GM21825 (cell line): ENCODE data around the gene WBP1L.
"Not testable (repeated sequence)": the region's sequence is repeated elsewhere in the genome, so short reads cannot be mapped to it uniquely, and the experiment has no call there.

Experiments
- ATAC-seq: cut with Tn5 transposase; IDR thresholded peaks from one replicate; pipeline ENCODE4 v1.9.1; 2021; ENCODE audit warnings: mild to moderate bottlenecking, moderate library complexity; ENCODE audit not compliant: unreplicated experiment

The WBP1L gene

GRCh38 chr10:102832987-102833386 lies 89.2 kb downstream of the WBP1L start:
- no peak for ATAC-seq

- ATAC-seq = no peak
Observed at GRCh38 chr10:102834143-102834542, 90.4 kb downstream of the WBP1L start.

- ATAC-seq = no peak
Observed at GRCh38 chr10:102835007-102835482, 91.3 kb downstream of the WBP1L start.

GRCh38 chr10:102837230-102837721 lies 93.5 kb downstream of the WBP1L start, which contains the start of gene CYP17A1:
Gene CYP17A1, minus strand, starts transcription at chr10:102837413. Its CDS starts 52 bp downstream, at chr10:102837361.
- no peak for ATAC-seq

DNA sequence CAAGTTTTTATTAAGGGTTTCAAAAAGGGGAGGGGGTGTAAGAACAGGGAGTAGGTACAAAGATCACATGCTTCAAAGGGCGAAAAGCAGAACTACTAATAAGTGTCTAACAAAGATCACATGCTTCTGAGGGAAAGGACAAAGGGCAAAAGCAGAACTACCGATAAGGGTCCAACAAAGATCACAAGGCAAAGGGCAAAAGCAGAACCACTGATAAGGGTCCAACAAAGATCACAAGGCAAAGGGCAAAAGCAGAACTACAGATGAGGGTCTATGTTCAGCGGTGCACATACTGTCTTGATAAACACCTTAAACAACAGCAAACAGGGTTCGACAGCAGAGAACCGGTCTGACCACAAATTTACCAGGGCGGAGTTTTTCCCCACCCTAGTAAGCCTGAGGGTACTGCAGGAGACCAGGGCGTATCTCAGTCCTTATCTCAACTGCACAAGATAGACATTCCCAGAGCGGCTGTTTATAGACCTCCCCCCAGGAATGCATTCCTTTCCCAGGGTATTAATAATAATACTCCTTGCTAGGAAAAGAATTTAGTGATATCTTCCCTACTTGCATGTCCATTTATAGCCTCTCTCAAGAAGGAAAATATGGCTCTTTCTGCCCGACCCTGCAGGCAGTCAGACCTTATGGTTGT lies 94.7 kb downstream of the WBP1L start:
- ATAC-seq = not testable (repeated sequence)

GRCh38 chr10:102841827-102842345 lies 98.1 kb downstream of the WBP1L start:
- ATAC-seq = no peak

DNA sequence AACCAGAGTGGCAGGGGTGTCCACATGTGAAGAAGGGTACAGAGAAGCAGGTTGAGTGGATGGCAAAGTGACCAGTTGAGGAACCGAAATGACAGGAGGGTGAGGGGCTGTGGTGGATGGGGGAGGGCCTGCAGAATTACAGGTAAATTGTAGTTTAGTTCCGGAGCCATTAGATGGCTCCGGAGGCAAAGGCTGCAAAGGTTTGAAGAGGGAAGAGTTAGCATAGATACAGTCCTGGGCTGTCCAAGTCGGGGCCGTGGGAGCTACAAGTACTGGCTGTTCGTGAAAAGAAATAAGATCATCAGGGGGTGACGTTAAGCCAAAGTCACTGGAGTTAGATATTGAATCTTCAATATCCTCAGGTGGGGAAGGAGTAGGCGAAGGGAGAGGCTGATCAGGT lies 99.4 kb downstream of the WBP1L start:
- not testable (repeated sequence) for ATAC-seq

DNA sequence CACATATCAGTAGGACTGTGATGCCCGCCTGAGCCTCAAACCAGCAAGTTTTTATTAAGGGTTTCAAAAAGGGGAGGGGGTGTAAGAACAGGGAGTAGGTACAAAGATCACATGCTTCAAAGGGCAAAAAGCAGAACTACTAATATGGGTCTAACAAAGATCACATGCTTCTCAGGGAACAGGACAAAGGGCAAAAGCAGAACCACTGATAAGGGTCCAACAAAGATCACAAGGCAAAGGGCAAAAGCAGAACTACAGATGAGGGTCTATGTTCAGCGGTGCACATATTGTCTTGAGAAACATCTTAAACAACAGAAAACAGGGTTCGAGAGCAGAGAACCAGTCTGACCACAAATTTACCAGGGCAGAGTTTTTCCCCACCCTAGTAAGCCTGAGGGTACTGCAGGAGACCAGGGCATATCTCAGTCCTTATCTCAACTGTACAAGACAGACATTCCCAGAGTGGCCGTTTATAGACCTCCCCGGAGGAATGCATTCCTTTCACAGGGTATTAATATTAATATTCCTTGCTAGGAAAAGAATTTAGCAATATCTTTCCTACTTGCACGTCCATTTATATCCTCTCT lies 100.5 kb downstream of the WBP1L start:
- ATAC-seq = not testable (repeated sequence)

DNA sequence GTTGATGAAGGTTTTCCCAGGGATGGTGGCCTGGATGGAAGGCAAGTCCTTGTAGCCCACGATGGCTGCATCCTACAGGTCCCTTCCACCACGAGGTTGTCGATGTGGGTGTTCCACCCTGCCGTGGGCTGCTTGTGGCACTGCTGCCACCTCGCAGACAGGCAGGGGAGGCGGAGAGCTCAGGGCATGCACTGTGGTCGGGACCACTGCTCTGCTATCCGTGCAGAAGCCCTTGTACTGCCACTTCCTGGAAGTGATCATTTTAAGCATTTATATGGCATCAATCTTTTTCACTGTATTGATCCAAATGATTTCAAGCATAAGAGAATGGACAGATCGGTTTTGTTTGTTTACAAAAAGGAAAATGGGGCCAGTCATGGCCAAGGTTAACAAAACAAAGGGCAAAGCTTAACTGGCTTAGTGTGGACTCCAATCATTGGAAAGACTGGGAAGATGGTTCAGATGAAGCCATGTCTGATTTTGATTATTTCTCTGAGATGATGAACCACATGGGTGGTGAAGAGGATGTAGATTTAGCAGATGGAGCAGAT lies 101.7 kb downstream of the WBP1L start:
- ATAC-seq = no peak

- no peak for ATAC-seq
Observed at GRCh38 chr10:102850025-102850518, 106.3 kb downstream of the WBP1L start.

DNA sequence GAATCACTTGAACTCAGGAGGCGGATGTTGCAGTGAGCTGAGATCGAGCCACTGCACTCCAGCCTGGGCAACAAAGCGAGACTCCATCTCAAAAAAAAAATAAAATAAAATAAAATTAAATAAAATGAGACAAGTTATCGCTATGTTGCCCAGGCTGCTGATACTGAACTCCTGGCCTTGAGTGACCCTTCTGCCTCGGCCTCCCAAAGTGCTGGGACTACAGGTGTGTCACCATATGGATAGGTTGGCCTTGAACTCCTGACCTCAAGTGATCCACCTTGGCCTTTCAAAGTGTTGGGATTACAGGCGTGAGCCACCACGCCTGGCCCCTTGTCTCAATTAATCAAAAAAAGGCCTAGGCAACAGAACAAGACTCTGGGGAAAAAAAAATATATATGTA lies 109.5 kb downstream of the WBP1L start:
- not testable (repeated sequence) for ATAC-seq

DNA sequence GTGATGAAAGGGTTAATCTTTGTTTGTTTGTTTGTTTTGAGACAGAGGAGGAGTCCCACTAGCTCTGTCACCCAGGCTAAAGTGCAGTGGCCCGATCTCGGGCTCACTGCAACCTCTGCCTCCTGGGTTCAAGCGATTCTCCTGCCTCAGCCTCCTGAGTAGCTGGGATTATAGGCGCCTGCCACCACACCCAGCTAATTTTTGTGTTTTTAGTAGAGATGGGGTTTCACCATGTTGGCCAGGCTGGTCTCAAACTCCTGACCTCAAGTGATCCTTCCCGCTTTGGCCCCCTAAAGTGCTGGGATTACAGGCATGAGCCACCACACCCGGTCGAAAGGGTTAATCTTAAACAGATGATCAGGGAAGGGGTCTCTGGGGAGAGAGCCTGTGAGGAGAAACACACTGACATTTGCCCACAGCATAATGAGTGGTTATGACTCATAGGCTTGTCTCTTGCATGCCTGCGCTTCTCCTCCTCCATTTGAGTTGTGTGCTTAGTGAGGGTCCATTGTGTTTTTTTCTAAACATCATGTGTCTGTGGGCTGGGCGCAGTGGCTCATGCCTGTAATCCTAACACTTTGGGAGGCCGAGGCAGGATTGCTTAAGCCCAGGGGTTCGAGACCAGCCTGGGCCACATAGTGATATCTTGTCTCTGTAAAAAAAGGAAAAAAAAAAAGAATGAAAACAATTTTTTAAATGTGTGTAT lies 112.1 kb downstream of the WBP1L start:
- ATAC-seq = not testable (repeated sequence)

GRCh38 chr10:102856758-102857424 lies 113.1 kb downstream of the WBP1L start:
- no peak for ATAC-seq

DNA sequence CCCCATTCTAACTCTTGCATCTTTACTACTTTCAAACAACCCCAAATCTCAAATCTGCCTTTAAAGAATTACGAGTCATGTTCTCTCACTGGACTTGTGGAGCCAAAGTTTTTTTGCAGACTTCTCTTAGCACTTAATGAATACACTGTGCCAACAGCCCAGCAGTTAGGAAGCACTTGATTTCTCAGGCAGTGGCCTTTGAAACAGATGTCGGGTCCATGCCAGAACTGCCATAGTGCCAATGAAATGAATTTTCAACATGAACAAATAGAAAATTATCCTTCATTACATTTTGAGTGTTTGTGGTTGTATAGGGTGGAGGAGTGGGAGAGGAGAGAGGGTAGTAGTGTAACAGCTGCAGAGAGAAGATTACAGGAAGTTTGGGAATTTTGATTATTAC lies 116.2 kb downstream of the WBP1L start:
- no peak for ATAC-seq

- ATAC-seq = no peak
Observed at GRCh38 chr10:102863660-102864059, 119.9 kb downstream of the WBP1L start.

DNA sequence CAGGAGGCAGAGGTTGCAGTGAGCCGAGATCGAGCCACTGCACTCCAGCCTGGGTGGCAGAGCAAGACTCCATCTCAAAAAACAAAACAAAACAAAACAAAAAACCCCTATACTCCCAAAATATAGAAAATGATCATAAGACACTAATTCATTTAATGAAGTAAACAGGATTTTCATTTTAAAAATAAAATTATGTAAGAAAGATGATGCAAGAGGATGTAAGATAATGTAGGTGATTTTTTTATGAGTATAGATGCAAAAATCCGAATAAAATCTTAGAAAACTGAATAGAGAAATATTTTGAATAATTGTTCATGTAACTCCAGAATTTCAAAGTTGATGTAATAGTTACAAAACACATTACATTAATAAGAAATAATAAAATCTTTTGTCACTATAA lies 121.9 kb downstream of the WBP1L start:
- ATAC-seq = no peak
